HepG2 (cell line): ENCODE results near the gene DDX54. TPM values are rescaled to one million over a fixed set of nuclear protein-coding genes. Genes with fewer than 3 reads are reported as not detected.

Experiments
- BRD4 ChIP-seq: sonication (generic); formaldehyde crosslinking; IDR thresholded peaks from 2 replicates; pipeline ENCODE4 v1.4.0; 2020; ENCODE audit warnings: missing genetic modification reagents
- FOXJ3 ChIP-seq: sonication (generic); formaldehyde crosslinking; IDR thresholded peaks from 2 replicates; pipeline ENCODE4 v1.4.0; 2020; ENCODE audit warnings: missing genetic modification reagents, mild to moderate bottlenecking, borderline replicate concordance
- RFX1 ChIP-seq: fragments of 450-650 bp; IDR thresholded peaks from 2 replicates; pipeline ENCODE4 v1.6.1; 2017
- SIX1 ChIP-seq: sonication (generic); formaldehyde crosslinking; IDR thresholded peaks from 2 replicates; pipeline ENCODE4 v1.4.0; 2020; ENCODE audit warnings: missing genetic modification reagents, borderline replicate concordance
- THYN1 ChIP-seq: sonication (generic); formaldehyde crosslinking; IDR thresholded peaks from 2 replicates; pipeline ENCODE4 v1.8.1; 2023; ENCODE audit warnings: low read depth, mild to moderate bottlenecking, moderate library complexity, missing genetic modification reagents, borderline replicate concordance
- ZNF713 ChIP-seq: sonication (generic); formaldehyde crosslinking; IDR thresholded peaks from 2 replicates; pipeline ENCODE4 v1.4.0; 2020; ENCODE audit warnings: mild to moderate bottlenecking, missing genetic modification reagents
- polyA plus RNA-seq, 8 experiments: library from polyadenylated mRNA; depleted of rRNA in 3 of 8; stranded (reverse) in 7 of 8; unstranded in 1 of 8; fragments of >200 nt; fragmentation: Illumina TruSeq in 4 of 8; extraction: Trizol in 4 of 8; gene quantifications; 2 replicates each; pipeline versions ENCODE4 v1.2.1 to v1.2.3, GENCODE V29; 2011 to 2016; ENCODE audit warnings: low read depth in 4 of 8, missing spikeins in 1 of 8, mixed read lengths in 1 of 8; ENCODE audit not compliant: insufficient read depth in 1 of 8
- total RNA-seq, 5 experiments: library from RNA; depleted of rRNA; stranded (reverse); fragments of >200 nt; fragmentation: Illumina TruSeq; extraction: Trizol; gene quantifications; 2 replicates each; pipeline ENCODE4 v1.2.3, GENCODE V29; 2016; ENCODE audit warnings: low read depth in 1 of 5
- TF ChIP-seq, protein P1 (sequence below): IDR thresholded peaks from 2 replicates; pipeline ENCODE4 v1.6.1; 2012; ENCODE audit warnings: low read length, improper control_type of control experiment
- TF ChIP-seq, protein P2 (sequence below): sonication (generic); formaldehyde crosslinking; IDR thresholded peaks from 2 replicates; pipeline ENCODE4 v1.4.0; 2020; ENCODE audit warnings: missing genetic modification reagents
- TF ChIP-seq, protein P3 (sequence below): sonication (generic); formaldehyde crosslinking; IDR thresholded peaks from 2 replicates; pipeline ENCODE4 v1.5.0; 2020; ENCODE audit warnings: mild to moderate bottlenecking, missing genetic modification reagents, borderline replicate concordance
- TF ChIP-seq, protein P4 (sequence below): sonication (generic); formaldehyde crosslinking; IDR thresholded peaks from 2 replicates; pipeline ENCODE4 v1.4.0; 2020; ENCODE audit warnings: missing genetic modification reagents
- TF ChIP-seq, protein P5 (sequence below): sonication (generic); formaldehyde crosslinking; IDR thresholded peaks from 2 replicates; pipeline ENCODE4 v1.4.0; 2020; ENCODE audit warnings: missing genetic modification reagents
- TF ChIP-seq, protein P6 (sequence below): sonication (generic); formaldehyde crosslinking; IDR thresholded peaks from 2 replicates; pipeline ENCODE4 v1.4.0; 2020; ENCODE audit warnings: missing genetic modification reagents

Gene DDX54
- total and polyA plus RNA-seq, 2 of the 13 experiments (the other 11 are each of a cell fraction or from before 2014, with no cell fraction given) = 59.7 to 61.1 TPM

DNA sequence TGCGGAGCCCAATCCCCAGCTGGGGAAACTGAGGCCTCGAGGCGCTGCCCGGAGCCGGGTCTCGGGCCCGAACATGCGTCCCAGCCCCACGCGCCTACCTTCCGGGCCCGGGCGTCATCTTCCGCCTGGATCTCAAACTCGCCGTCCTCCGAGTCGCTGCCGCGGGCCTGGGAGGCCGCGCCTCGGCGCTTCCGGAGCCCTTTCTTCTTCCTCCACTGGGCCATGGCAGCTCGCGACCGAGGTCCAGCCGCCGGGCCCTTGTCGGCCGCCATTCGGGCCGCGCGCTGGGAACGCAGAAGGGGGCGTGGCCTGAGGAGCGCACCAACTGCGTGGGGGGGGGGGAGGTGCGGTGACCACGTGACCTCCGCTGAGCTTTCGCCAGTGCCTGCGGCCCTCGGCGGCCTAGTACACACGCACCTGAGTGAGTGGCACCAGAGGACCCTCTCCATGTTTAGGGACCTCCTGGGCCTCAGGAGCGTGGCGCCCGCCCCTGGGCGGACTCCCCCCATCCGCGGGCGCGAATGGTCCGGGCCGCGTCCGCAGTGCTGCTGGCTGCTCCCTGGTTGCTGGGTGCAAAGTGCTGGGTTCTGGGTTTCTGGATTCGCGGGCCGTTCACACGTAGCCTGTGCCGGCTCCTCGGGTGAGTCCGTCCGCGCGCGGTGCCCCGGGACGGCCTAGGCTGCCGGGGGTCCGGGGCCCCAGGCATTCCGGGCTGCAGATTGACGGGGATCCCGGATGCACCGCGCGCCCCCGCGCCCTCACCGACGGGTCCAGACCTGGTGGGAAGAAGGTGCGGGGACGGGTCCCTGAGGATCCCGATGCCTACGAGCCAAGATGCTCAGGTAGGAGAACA is at the start of gene DDX54, which contains the start of gene RITA1 (continued):
- TF ChIP-seq SIX1 = no peak; the same call in 1 of the 2 replicates
- TF ChIP-seq, protein P1, sequence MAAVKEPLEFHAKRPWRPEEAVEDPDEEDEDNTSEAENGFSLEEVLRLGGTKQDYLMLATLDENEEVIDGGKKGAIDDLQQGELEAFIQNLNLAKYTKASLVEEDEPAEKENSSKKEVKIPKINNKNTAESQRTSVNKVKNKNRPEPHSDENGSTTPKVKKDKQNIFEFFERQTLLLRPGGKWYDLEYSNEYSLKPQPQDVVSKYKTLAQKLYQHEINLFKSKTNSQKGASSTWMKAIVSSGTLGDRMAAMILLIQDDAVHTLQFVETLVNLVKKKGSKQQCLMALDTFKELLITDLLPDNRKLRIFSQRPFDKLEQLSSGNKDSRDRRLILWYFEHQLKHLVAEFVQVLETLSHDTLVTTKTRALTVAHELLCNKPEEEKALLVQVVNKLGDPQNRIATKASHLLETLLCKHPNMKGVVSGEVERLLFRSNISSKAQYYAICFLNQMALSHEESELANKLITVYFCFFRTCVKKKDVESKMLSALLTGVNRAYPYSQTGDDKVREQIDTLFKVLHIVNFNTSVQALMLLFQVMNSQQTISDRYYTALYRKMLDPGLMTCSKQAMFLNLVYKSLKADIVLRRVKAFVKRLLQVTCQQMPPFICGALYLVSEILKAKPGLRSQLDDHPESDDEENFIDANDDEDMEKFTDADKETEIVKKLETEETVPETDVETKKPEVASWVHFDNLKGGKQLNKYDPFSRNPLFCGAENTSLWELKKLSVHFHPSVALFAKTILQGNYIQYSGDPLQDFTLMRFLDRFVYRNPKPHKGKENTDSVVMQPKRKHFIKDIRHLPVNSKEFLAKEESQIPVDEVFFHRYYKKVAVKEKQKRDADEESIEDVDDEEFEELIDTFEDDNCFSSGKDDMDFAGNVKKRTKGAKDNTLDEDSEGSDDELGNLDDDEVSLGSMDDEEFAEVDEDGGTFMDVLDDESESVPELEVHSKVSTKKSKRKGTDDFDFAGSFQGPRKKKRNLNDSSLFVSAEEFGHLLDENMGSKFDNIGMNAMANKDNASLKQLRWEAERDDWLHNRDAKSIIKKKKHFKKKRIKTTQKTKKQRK = no peak
- no peak for TF ChIP-seq THYN1 (CRISPR knock-in tag)
- TF ChIP-seq, protein P2, sequence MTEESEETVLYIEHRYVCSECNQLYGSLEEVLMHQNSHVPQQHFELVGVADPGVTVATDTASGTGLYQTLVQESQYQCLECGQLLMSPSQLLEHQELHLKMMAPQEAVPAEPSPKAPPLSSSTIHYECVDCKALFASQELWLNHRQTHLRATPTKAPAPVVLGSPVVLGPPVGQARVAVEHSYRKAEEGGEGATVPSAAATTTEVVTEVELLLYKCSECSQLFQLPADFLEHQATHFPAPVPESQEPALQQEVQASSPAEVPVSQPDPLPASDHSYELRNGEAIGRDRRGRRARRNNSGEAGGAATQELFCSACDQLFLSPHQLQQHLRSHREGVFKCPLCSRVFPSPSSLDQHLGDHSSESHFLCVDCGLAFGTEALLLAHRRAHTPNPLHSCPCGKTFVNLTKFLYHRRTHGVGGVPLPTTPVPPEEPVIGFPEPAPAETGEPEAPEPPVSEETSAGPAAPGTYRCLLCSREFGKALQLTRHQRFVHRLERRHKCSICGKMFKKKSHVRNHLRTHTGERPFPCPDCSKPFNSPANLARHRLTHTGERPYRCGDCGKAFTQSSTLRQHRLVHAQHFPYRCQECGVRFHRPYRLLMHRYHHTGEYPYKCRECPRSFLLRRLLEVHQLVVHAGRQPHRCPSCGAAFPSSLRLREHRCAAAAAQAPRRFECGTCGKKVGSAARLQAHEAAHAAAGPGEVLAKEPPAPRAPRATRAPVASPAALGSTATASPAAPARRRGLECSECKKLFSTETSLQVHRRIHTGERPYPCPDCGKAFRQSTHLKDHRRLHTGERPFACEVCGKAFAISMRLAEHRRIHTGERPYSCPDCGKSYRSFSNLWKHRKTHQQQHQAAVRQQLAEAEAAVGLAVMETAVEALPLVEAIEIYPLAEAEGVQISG = peak; percentile 81
- no peak for TF ChIP-seq RFX1
- TF ChIP-seq BRD4 (CRISPR knock-in tag) = peak; percentile 76; the same call in 1 of the 2 replicates
- TF ChIP-seq, protein P3, sequence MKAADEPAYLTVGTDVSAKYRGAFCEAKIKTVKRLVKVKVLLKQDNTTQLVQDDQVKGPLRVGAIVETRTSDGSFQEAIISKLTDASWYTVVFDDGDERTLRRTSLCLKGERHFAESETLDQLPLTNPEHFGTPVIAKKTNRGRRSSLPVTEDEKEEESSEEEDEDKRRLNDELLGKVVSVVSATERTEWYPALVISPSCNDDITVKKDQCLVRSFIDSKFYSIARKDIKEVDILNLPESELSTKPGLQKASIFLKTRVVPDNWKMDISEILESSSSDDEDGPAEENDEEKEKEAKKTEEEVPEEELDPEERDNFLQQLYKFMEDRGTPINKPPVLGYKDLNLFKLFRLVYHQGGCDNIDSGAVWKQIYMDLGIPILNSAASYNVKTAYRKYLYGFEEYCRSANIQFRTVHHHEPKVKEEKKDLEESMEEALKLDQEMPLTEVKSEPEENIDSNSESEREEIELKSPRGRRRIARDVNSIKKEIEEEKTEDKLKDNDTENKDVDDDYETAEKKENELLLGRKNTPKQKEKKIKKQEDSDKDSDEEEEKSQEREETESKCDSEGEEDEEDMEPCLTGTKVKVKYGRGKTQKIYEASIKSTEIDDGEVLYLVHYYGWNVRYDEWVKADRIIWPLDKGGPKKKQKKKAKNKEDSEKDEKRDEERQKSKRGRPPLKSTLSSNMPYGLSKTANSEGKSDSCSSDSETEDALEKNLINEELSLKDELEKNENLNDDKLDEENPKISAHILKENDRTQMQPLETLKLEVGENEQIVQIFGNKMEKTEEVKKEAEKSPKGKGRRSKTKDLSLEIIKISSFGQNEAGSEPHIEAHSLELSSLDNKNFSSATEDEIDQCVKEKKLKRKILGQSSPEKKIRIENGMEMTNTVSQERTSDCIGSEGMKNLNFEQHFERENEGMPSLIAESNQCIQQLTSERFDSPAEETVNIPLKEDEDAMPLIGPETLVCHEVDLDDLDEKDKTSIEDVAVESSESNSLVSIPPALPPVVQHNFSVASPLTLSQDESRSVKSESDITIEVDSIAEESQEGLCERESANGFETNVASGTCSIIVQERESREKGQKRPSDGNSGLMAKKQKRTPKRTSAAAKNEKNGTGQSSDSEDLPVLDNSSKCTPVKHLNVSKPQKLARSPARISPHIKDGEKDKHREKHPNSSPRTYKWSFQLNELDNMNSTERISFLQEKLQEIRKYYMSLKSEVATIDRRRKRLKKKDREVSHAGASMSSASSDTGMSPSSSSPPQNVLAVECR (CRISPR knock-in tag) = peak; percentile 93
- TF ChIP-seq, protein P4, sequence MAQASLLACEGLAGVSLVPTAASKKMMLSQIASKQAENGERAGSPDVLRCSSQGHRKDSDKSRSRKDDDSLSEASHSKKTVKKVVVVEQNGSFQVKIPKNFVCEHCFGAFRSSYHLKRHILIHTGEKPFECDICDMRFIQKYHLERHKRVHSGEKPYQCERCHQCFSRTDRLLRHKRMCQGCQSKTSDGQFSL (CRISPR knock-in tag) = peak; percentile 93
- TF ChIP-seq ZNF713 (CRISPR knock-in tag) = no peak
- TF ChIP-seq, protein P5, sequence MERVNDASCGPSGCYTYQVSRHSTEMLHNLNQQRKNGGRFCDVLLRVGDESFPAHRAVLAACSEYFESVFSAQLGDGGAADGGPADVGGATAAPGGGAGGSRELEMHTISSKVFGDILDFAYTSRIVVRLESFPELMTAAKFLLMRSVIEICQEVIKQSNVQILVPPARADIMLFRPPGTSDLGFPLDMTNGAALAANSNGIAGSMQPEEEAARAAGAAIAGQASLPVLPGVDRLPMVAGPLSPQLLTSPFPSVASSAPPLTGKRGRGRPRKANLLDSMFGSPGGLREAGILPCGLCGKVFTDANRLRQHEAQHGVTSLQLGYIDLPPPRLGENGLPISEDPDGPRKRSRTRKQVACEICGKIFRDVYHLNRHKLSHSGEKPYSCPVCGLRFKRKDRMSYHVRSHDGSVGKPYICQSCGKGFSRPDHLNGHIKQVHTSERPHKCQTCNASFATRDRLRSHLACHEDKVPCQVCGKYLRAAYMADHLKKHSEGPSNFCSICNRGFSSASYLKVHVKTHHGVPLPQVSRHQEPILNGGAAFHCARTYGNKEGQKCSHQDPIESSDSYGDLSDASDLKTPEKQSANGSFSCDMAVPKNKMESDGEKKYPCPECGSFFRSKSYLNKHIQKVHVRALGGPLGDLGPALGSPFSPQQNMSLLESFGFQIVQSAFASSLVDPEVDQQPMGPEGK (CRISPR knock-in tag) = peak; percentile 53
- TF ChIP-seq, protein P6, sequence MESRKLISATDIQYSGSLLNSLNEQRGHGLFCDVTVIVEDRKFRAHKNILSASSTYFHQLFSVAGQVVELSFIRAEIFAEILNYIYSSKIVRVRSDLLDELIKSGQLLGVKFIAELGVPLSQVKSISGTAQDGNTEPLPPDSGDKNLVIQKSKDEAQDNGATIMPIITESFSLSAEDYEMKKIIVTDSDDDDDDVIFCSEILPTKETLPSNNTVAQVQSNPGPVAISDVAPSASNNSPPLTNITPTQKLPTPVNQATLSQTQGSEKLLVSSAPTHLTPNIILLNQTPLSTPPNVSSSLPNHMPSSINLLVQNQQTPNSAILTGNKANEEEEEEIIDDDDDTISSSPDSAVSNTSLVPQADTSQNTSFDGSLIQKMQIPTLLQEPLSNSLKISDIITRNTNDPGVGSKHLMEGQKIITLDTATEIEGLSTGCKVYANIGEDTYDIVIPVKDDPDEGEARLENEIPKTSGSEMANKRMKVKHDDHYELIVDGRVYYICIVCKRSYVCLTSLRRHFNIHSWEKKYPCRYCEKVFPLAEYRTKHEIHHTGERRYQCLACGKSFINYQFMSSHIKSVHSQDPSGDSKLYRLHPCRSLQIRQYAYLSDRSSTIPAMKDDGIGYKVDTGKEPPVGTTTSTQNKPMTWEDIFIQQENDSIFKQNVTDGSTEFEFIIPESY (CRISPR knock-in tag) = no peak
- TF ChIP-seq FOXJ3 = no peak
